IPS-18c (cell line): ENCODE data around the gene PFN2.
"Not testable (repeated sequence)": the region's sequence is repeated elsewhere in the genome, so short reads cannot be mapped to it uniquely, and the experiment has no call there.

ENCODE experiments used
- H3K4me3 ChIP-seq: 2 replicates; pipeline ENCODE4 v1.7.0; 2013; ENCODE audit warnings: low read depth, mild to moderate bottlenecking, low read length, moderate library complexity; ENCODE audit not compliant: insufficient read depth
- H3K9me3 ChIP-seq: one replicate; pipeline ENCODE4 v1.6.1; 2013; ENCODE audit warnings: mild to moderate bottlenecking, low read length, moderate library complexity; ENCODE audit not compliant: control insufficient read depth, insufficient read depth

PFN2 gene

DNA sequence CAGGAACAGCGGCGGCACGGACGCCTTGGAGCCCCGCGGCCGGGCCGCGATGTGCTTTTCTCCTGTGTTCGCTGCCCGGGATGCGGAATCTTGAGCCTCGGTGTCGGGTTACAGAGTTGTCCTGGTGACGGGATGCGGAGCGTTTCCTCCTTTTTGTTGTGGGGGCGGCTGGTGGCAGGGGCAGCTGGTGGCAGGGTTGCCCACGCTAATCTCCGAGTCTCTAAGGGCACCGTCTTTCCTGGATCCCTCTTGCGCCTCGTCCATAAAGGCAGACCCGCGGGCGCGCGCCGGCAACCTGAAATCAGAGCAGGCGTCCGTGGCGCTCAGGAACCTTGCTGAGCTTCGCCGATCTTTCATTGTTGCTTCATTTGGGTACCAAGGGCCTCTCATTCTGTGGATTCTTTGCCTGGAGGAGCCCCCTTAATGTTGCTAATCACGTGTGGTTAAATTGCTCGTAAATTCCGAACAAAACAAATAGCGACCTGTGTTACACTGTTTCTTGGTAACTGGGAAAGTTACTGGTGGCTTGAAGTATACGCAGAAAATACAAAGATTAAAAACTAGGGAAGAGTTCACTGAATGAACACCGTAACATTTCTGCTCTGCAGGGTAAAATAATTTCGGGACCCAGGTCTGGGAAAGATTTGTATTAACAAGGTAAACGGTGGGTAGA lies 844 bp upstream of the PFN2 start:
- Histone ChIP-seq H3K9me3 (no peaks in the 10 kb centered on the region), H3K4me3 (peak overlapping the region; percentile 81)

DNA sequence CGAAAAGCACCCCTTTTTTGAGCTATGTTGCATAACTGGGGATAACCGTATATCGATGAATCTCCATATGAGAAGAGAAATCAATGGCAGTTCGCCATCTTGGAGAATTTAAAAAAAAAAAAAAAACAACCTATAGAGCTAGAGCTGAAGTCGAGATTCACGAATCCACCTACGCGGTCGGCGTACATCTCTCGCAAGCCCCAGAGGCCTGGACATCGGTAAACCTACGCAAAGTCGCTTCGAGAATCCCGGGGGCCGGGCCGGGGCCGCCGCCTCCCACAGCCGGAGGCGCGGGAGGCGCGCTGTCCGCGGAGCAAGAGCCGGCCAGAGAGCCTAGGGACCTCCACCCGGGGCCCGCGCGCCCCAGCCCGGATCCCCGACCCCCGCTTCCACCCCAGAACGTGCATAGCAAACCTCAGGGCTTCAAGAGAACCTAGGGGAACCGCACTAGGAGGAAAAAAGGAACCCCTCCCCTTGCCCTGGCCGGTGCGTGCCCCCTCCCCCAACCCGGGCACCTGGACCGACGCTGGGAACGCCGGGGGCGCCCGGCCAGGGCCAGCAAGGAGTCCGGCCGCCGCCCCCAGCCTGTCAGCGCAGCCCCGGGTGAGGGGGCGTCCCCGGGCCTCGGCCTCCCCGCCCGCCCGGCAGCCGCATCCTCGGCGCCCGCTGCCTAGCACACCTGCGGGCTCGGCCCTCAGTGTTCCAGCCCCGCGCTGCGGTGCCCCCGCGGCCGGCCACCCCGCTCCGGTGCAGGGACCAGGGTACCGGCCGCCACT lies 567 bp downstream of the PFN2 start:
- Histone ChIP-seq H3K4me3 (peak overlapping the region; percentile 81), H3K9me3 (no peaks in the 10 kb centered on the region)

DNA sequence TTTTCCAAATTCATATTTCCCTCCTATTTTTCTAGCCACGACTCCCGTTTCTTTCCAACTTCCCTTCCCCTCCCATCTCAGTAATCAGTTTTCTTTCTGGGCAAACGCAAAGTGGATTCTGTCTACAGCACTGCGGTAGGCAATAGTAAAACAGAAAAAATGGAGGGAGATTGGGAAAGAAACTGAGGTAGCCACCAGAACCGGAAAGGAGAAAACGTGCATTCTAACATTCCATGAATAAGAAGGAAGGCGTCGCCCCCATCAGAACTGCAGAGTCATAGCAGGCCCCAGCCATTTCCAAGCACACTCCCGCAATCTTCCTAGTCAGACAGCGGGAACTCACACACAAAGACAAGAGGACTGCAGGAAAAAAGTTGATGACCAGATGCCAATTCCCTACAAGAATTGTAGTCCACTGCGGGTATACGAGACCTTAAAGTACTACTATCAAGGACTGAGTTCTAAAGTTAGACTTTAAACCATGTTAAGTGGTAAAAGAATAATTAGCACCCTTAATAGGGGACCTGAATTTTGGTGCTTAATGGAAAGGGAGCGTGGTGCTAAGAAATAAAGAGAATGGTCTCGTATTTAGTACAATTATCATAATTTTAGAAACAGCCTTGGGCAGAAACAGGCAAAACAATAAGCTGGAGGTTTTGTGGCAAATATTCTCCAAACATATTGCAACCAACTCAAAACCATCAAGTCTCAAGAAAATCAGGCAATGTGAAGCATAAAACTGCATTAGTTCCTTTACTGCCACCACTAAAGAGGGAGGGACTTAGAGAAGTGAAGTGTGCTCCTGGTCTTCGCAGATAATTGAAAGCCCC lies 1.4 kb downstream of the PFN2 start:
- H3K4me3 ChIP-seq: peak overlapping the region; percentile 81

DNA sequence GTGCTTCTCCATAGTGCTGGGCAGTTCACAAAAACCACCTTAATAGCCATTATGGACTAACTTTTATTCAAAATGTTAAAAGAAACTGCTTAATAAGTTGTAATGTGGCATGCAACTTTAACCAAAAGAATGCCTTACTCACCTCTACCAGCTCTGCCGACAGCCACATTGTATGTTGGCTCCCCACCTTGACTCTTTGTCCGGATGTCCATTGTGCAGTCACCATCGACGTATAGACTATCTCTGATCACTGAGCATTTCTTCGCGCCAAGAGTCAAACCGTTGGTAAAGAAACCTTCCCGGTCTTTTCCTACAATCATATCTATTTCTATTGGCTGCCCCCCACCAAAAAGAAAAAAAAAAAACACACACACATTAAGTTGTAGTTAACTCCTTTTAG lies 2.5 kb downstream of the PFN2 start:
- peak overlapping the region; percentile 81 for H3K4me3 ChIP-seq
- H3K9me3 ChIP-seq: no peaks in the 10 kb centered on the region

More for the DNA sequence above, 1.4 kb downstream of the PFN2 start:
- no peaks in the 10 kb centered on the region for H3K9me3 ChIP-seq

DNA sequence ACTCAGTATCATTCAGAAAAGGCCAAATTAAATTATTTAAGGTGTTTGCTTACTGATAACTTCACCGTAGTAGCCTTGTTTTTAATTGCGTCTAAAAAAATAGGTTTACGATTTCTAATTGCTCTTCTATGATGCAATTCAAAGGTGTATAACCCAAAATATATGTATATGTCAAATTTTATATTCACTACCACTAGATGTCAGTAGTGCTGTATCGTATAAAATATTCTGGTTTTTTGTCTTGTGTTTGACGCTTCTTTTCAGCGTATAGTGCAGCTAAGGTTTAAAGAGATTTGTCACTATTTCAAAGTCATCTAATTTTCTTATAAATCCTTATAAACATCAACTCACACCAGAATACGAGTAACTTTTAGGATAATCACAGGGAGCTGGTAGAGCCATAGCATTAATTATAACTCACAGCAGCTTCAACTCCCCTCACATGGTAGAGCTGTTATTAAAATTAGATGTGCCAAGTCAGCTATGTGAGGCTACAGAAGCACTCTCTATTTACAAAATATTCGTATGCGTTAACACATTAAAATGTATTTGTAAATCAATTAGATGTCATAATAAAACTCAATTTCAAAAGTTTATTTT lies 3.5 kb downstream of the PFN2 start:
- Histone ChIP-seq H3K9me3 (no peaks in the 10 kb centered on the region), H3K4me3 (no peak overlapping the region)

DNA sequence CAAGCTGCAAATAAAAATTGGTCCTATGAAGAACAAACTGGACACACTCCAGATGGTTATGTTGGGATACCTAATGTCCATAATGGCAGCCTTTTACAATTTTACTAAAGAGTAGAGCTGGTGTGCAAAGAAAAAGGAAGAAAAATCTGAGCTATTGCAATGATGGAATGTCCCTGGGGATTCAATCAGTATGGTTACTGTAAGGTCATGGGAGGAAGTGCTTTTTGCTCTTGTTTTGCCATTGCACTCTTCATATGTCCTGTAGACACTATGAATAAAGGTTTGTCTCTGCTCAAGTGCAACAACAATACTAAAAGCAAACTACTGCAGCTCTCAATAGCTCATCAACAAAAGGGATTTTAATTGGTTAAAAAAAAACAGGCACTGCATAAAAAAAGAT lies 5.4 kb downstream of the PFN2 start:
- Histone ChIP-seq H3K9me3 (no peaks in the 10 kb centered on the region), H3K4me3 (no peak overlapping the region)

DNA sequence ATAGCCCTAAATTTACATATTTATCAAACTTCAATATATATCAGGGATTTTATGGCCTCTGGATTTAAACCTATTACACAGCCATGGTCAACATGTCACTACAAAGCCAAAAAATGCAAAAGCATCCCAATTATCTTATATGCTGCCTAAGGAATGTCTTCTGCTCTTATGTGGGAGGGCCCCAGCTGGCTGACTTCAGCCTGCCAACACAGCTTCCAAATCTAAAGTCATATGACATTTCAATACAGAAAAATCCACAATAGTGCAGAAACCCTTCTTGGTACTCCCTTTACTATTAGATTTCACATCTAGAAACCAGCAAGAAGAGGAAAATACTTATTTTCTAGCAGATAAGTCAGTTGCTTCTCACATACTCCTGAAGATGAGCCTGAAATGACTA lies 6.4 kb downstream of the PFN2 start:
- no peak overlapping the region for H3K4me3 ChIP-seq
- H3K9me3 ChIP-seq: no peaks in the 10 kb centered on the region

DNA sequence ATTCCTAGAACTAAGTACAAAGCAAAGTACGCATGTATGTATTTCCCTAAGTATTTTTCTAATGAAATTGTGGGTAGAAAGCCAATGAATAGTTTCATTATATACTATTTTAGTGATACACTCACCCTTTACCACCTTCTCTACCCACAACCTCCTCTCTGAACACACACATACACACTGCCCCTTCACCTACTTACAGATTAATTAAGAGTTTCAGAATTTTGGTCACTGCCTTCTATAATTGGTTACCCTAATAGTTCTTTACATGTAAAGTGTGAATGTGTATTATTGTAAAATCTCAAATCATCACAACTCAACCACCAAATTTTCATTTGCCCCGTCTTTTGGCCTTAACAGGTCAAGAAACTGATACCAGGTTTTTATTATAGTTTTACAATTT lies 7.2 kb downstream of the PFN2 start:
- Histone ChIP-seq H3K4me3 (no peak overlapping the region), H3K9me3 (no peaks in the 10 kb centered on the region)

DNA sequence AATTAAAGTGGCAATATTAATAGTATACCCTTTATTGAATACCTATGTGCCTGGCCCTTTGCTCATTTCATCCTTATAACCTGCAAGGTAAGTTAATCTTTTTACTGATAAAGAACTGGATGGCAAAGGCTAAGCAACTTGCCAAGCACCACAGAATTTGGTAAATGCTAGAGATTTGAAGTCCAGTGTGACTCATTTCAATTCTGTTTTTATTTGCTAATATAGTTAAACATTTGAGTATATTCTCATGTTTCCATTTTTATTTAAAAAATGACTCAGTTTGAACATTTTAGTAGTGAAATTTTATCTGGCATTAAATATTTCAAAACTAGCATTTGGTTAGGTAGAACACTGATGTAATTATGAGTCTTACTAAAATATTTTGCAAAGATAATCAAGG lies 11.3 kb downstream of the PFN2 start:
- H3K4me3 ChIP-seq: no peak overlapping the region
- no peaks in the 10 kb centered on the region for H3K9me3 ChIP-seq

DNA sequence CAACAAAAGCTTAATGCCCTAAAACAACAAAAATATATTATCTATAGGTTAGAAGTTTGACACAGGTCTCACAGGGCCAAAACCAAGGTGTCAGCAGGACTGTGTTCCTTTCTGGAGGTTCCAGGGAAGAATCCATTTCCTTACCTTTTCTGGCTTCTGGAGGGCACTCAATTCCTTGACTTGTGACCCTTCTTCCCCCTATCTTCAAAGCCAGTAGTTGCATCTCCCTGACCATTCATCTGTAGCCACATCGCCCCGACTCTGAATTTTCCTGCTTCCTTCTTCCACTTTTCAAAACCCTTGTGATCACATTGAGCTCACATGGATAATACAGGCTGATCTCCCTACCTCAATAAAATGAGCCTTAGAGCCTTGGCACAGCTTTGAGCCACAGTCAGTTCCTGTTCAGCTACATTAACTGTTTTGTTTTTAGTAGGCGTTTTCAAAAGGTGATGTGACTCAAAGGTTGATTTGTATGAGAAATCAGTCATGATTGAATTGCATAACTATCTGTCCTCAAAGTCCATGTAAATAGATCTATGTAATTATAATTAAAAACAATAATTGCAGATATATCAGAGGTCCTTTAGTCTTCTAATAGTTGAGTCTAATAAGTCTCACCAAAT lies 12.4 kb downstream of the PFN2 start:
- Histone ChIP-seq H3K4me3 (no peak overlapping the region), H3K9me3 (no peaks in the 10 kb centered on the region)

DNA sequence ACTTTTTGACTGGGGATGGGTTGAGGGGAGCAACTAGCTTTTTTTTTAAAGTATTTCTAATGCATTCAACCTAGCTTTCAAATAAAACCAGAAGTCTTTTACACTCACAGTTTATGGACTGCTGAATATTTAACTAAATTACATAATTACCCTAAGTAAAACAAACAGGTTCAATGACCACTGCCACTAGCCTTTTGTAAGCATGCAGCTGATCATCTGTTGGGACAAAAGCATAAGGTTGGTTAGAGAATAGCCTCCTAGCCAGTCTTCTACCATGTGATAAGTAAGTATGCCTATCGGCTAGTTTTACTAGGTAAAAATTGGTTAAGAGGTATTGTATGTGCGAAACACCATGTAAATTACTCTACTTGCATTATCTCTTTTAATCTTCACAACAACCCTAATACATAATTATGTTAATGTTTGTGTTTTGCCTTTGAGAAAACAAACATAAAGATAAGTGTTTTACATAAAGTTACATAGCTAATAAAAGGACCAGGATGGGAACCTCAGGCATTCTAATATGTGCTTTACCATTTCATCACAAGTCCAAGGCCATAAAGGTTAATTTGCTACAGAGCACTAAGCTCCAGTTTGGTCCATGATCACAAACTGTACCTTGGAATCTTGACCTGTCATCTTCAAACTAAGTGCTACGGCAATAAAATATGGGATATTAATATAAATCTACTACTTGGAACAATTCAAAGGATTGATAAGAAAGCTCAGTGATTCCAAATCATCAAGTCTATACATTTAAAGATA lies 13.2 kb downstream of the PFN2 start:
- Histone ChIP-seq H3K9me3 (no peaks in the 10 kb centered on the region), H3K4me3 (no peak overlapping the region)

DNA sequence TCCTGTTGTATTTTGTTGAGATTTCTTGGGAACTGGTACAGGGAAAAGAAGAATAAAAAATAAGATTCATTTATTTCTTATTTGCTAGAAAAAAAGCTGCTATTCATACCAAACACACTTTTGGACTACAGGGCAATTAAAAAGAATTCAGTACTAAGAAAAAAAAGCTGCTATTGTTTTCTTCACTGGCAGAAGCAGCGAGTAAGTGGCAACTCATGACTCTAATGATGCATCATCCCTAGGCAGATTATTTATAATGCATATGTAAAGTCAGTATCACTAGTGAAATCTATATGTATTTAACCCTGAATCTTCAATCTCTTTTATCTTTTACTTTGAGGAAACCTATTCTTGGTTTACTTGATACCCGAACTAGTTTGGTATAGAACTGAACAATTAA lies 15.2 kb downstream of the PFN2 start:
- H3K4me3 ChIP-seq: no peak overlapping the region
- no peaks in the 10 kb centered on the region for H3K9me3 ChIP-seq

DNA sequence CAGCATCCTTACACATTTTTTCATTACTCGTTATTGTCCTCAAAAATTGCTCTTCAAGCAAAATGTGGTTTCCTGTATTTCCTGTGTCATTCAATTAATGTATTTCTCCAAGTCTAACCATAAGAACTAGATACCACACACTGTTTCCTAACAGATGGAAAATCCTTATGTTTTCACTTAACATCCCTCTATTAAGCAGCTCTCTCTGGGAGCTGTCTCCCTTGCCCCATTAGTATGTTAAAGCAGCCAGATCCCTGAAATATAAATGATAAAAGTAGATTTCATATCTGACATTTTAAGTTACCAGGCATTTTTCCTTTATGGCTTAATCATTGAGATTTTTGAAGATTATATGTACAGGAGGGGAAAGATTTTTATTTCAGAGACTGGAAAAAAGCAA lies 15.9 kb downstream of the PFN2 start:
- no peaks in the 10 kb centered on the region for H3K9me3 ChIP-seq
- no peak overlapping the region for H3K4me3 ChIP-seq

DNA sequence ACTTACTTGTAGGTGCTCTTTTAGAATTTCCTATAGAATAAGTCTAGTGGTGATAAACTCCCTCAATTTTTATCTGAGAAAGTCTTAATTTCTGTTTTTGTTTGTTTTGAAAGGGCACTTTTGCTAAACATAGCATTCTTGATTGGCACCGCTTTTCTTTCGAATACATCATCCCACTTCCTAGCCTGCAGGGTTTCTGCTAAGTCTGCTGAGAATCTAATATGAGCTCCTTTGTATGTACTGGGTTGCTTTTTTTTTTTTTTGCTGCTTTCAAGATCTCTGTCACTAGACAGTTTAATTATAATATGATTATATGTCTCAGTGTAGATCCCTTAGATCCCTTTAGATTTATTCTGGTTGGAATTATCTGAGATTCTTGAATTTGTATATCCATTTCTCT lies 21.5 kb downstream of the PFN2 start:
- no peaks in the 10 kb centered on the region for H3K9me3 ChIP-seq
- H3K4me3 ChIP-seq: no peak overlapping the region

DNA sequence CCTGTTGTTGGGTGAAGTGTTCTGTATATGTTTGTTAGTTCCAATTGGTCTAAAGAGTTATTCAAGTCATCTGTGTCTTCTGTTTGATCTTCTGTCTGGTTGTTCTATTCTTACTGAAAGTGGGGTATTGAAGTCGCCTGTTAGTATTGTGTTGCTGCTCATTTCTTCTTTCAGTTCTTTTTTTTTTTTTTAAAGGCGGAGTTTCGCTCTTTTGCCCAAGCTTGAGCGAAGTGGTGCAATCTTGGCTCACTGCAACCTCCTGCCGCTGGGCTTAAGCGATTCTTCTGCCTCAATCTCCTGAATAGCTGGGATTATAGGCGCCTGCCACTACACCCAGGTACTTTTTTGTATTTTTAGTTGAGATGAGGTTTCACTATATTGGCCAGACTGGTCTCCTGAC lies 23.5 kb downstream of the PFN2 start:
- no peak overlapping the region for H3K4me3 ChIP-seq
- no peaks in the 10 kb centered on the region for H3K9me3 ChIP-seq

DNA sequence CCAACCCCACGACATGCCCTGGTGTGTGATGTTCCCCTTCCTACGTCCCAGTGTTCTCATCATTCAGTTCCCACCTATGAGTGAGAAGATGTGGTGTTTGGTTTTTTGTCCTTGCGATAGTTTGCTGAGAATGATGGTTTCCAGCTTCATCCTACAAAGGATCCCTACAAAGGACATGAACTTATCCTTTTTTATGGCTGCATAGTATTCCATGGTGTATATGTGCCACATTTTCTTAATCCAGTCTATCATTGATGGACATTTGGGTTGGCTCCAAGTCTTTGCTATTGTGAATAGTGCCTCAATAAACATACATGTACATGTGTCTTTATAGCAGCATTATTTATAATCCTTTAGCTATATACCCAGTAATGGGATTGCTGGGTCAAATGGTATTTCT lies 26.7 kb downstream of the PFN2 start:
- not testable (repeated sequence) for H3K4me3 ChIP-seq, H3K9me3 ChIP-seq

DNA sequence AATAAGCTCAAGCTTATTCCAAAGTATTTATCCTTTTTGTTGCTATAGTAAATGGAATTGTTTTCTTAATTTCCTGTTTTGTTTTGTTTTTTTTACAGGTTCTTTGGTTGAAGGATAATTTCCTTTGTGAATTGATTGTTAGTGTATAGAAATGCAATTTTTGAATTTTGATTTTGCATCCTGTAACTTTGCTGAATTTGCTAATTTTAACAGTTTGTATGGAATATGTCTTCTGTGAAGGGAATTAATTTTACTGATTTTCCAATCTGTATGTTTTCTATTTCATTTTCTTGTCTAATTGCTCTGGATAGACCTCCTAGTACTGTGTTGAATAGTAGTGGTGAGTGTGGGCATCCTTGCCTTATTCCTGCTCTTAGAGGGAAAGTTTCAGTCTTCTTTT lies 28.3 kb downstream of the PFN2 start:
- Histone ChIP-seq H3K9me3 (no peaks in the 10 kb centered on the region), H3K4me3 (no peak overlapping the region)
